ENCODE results near the gene ATR. TPM values are rescaled to one million over a fixed set of nuclear protein-coding genes. Genes with fewer than 3 reads are reported as not detected.
A peak's percentile ranks its signal among the peaks of the same experiment; 100 is the strongest.

ATR gene
- total RNA-seq, 1 experiment from 2014 or later: 15.8 TPM

DNA sequence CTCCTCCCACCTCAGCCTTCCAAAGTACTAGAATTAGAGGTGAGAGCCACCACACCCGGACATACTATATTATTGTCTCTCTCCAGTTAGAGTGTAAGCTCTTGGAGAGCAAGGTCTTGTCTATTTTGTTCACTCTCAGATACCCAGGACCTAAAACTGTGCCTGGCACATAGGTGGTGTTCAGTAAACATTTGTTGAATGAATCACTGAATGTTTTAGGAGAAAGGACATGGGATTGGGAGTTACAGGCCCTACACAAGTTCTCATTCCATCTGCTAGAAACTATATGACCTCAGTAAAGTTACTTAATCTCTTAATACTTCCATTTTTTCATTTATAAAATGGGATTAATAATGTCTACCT, 1.5 kb upstream of the ATR start:
- H3K23ac ChIP-seq (ENCODE audit: insufficient read length, low read depth, low read length): no peak overlapping the region

More for the DNA sequence above, 1.5 kb upstream of the ATR start:
- Histone ChIP-seq H4K91ac (ENCODE audit: insufficient read length, low read depth, low read length) (no peak overlapping the region), H3K23me2 (ENCODE audit: insufficient read length, low read depth, low read length, poor library complexity, severe bottlenecking) (peaks cover 5% of the 10 kb centered on the region), H4K5ac (ENCODE audit: insufficient read length, low read depth, low read length) (no peak overlapping the region), H3K18ac (ENCODE audit: insufficient read length, low read depth, low read length) (no peak overlapping the region), H4K8ac (replicated peaks; ENCODE audit: insufficient read length, low read depth, low read length) (no peak overlapping the region), H3K4me2 (ENCODE audit: insufficient read depth, insufficient read length, low read length) (no peak overlapping the region), H3K9ac (ENCODE audit: extremely low read depth, insufficient read length, low read length) (no peak overlapping the region), H2BK15ac (ENCODE audit: low read depth, low read length) (no peak overlapping the region), H3K27me3 (ENCODE audit: insufficient read depth, low read length) (no peaks in the 10 kb centered on the region), H3K56ac (ENCODE audit: insufficient read length, low read depth, low read length) (no peak overlapping the region), H2AK5ac (ENCODE audit: insufficient read length, low read length) (no peak overlapping the region), H2BK120ac (ENCODE audit: low read depth, low read length, poor library complexity, severe bottlenecking) (no peak overlapping the region), H3T11ph (ENCODE audit: low read length) (no peak overlapping the region), H4K20me1 (ENCODE audit: control insufficient read depth, insufficient read depth, insufficient read length) (no peaks in the 10 kb centered on the region), H2BK20ac (ENCODE audit: low read depth, low read length, poor library complexity, severe bottlenecking) (no peak overlapping the region), H2BK5ac (ENCODE audit: insufficient read length, low read length) (no peak overlapping the region), H3K4ac (ENCODE audit: low read depth, low read length) (no peak overlapping the region), H3K79me2 (ENCODE audit: insufficient read depth, low read length) (peaks cover 8% of the 10 kb centered on the region; the same call in 1 of the 2 replicates), H3K9me3 (ENCODE audit: control insufficient read depth, low read depth, low read length) (no peaks in the 10 kb centered on the region), H2AFZ (ENCODE audit: low read length) (no peak overlapping the region), H3K27ac (ENCODE audit: insufficient read length, low read depth, low read length) (no peak overlapping the region), H3K4me1 (ENCODE audit: insufficient read depth, low read length) (peaks cover 3% of the 10 kb centered on the region; the same call in 1 of the 2 replicates), H3K79me1 (ENCODE audit: insufficient read depth, low read depth, low read length, poor library complexity, severe bottlenecking) (no peaks in the 10 kb centered on the region), H2BK12ac (ENCODE audit: insufficient read length, low read depth, low read length) (no peak overlapping the region), H3K14ac (ENCODE audit: insufficient read depth, low read length) (no peak overlapping the region)
- peaks cover 27 to 34% of the 10 kb centered on the region in 2 experiments for H3K4me1 Mint-ChIP-seq
- WGBS (ENCODE audit: extremely low coverage, insufficient read length, low lambda C conversion rate): no CpG with 5 or more reads among the region's 1 CpG
- DNase-seq: no peak
- no peak for TF ChIP-seq CTCF (conservative IDR thresholded peaks at IDR 0.05)
- peak overlapping the region; percentile 92 to 94 for H3K4me3 Mint-ChIP-seq
- H3K27me3 Mint-ChIP-seq (ENCODE audit: low read depth): peaks cover 2% of the 10 kb centered on the region
- no peaks in the 10 kb centered on the region for H3K9me3 Mint-ChIP-seq
- peaks cover 0 to 3% (median 0%) of the 10 kb centered on the region in 3 experiments; a peak in 1 of 7 replicates for H3K36me3 Mint-ChIP-seq (ENCODE audit: insufficient read depth in 1 of 3, low read depth in 3 of 3)
- no peak overlapping the region for H3K27ac Mint-ChIP-seq

All from H9 (cell line).